Mesothelial cell of epicardium (in vitro differentiated cells): Measurements from ENCODE around the gene CC2D1A. TPM values are rescaled to one million over a fixed set of nuclear protein-coding genes. Genes with fewer than 3 reads are reported as not detected.

Experiments
- DNase-seq, 2 experiments: peaks; one replicate each; pipeline ENCODE4 v3.0.0; 2021; ENCODE audit warnings: low spot score in 2 of 2; ENCODE audit not compliant: unreplicated experiment in 2 of 2
- H3K27ac Mint-ChIP-seq: 2 replicates; pipeline ENCODE4 v1.8.0; 2021; ENCODE audit warnings: mixed read lengths
- H3K27me3 Mint-ChIP-seq: 2 replicates; pipeline ENCODE4 v1.8.0; 2021; ENCODE audit warnings: low read depth, mixed read lengths
- H3K36me3 Mint-ChIP-seq: 2 replicates; pipeline ENCODE4 v1.8.0; 2021; ENCODE audit warnings: mixed read lengths
- H3K4me1 Mint-ChIP-seq: 2 replicates; pipeline ENCODE4 v1.8.0; 2021; ENCODE audit warnings: mixed read lengths
- H3K4me3 Mint-ChIP-seq: 2 replicates; pipeline ENCODE4 v1.8.0; 2021; ENCODE audit warnings: mild to moderate bottlenecking, moderate library complexity, mixed read lengths
- H3K9me3 Mint-ChIP-seq: 2 replicates; pipeline ENCODE4 v1.8.0; 2021; ENCODE audit warnings: mixed read lengths
- total RNA-seq: library from RNA; stranded (reverse); gene quantifications from 3 replicates; pipeline ENCODE4 v1.2.1, GENCODE V29; 2021
- TF ChIP-seq, protein P1 (sequence below): fragments of 200-600 bp; sonication (generic); IDR thresholded peaks from one replicate; pipeline ENCODE4 v1.5.0; 2021; ENCODE audit warnings: antibody characterized with exemption; ENCODE audit not compliant: unreplicated experiment

CC2D1A gene
- total RNA-seq, 1 donor from 2014 or later = 66.0 TPM

DNA sequence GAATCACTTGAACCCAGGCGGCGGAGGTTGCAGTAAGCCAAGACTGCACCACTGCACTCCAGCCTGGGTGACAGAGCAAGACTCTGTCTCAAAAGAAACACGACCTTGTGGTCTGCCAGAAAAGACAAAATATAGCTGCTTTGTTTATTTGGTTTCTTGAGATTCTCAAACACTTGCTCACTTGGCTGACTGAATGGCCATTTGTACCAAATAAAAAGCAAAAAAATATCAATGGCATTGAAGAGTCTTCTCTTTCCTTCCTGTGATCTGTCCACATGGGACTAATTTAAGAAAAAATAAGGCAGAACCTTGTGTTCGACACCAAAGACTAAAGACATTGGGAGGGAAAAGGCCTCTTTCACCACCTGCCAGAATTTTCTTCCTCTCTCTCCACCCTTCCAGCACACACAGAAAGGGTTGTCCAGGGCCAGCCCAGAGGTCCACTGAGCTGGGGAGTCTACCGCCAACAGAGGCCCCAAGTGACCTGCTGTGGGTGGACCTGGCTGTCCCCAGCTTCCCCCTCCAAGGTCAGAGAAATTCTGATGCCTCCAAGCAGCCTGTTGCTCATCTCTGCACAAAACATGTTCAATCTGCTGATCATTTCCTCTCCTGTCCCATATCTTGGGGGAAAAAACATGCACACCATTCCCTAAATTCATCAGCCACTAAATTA is 6.0 kb upstream of the CC2D1A start:
- no peaks in the 10 kb centered on the region for H3K4me1 Mint-ChIP-seq
- H3K9me3 Mint-ChIP-seq = no peaks in the 10 kb centered on the region
- DNase-seq = no peak
- H3K4me3 Mint-ChIP-seq = no peak overlapping the region
- TF ChIP-seq, protein P1, sequence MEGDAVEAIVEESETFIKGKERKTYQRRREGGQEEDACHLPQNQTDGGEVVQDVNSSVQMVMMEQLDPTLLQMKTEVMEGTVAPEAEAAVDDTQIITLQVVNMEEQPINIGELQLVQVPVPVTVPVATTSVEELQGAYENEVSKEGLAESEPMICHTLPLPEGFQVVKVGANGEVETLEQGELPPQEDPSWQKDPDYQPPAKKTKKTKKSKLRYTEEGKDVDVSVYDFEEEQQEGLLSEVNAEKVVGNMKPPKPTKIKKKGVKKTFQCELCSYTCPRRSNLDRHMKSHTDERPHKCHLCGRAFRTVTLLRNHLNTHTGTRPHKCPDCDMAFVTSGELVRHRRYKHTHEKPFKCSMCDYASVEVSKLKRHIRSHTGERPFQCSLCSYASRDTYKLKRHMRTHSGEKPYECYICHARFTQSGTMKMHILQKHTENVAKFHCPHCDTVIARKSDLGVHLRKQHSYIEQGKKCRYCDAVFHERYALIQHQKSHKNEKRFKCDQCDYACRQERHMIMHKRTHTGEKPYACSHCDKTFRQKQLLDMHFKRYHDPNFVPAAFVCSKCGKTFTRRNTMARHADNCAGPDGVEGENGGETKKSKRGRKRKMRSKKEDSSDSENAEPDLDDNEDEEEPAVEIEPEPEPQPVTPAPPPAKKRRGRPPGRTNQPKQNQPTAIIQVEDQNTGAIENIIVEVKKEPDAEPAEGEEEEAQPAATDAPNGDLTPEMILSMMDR = no peak
- H3K27ac Mint-ChIP-seq = no peak overlapping the region
- H3K27me3 Mint-ChIP-seq = no peaks in the 10 kb centered on the region
- H3K36me3 Mint-ChIP-seq = no peaks in the 10 kb centered on the region

DNA sequence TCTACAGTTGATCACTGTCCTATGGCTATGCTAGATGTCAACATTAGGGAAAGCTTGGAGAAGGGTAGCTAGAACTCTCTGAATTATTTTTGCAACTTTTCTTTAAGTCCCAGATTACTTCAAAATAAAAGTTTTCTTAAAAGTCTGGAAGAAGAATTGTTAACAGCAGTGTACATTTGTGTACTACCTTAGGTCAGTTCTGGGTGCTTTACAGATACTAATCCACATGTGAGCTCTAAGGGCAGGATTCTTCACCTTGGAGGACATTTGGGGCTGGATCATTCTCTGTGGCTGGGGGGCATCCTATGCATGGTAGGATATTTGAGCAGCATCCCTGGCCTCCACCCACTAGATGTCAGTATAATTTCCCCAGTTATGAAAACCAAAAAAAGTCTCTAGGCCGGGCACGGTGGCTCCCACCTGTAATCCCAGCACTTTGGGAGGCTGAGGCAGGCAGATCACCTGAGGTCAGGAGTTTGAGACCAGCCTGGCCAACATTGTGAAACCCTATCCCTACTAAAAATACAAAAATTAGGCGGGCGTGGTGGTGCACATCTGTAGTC is 2.9 kb upstream of the CC2D1A start:
- Mint-ChIP-seq H3K27ac (no peak overlapping the region), H3K4me1 (peaks cover 11% of the 10 kb centered on the region), H3K36me3 (no peaks in the 10 kb centered on the region), H3K9me3 (no peaks in the 10 kb centered on the region), H3K27me3 (no peaks in the 10 kb centered on the region), H3K4me3 (no peak overlapping the region)
- no peak for DNase-seq
- TF ChIP-seq, protein P1 = no peak

DNA sequence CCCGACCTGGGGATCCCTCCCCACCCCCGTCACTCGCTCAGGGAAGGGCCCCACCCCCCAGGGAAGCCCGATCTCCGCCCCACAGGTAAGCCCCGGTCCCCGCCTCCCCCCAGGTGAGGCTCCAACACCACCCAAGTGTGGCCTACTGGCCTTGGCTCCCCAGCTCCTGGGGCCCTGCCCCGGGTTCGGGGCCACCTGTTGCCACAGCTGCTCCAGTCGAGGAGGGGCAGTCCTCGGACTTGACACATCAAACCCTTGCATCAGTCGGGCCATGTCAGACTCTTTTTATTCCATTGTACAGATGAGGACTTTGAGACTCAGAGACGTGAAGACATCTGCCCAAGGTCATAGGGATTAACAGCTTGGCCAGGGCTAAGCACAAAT is 512 bp downstream of the CC2D1A start:
- TF ChIP-seq, protein P1 = no peak
- Mint-ChIP-seq H3K9me3 (no peaks in the 10 kb centered on the region), H3K27ac (no peak overlapping the region), H3K36me3 (peaks cover 15% of the 10 kb centered on the region), H3K4me1 (peaks cover 11% of the 10 kb centered on the region), H3K27me3 (no peaks in the 10 kb centered on the region), H3K4me3 (peak overlapping the region; percentile 78)
- DNase-seq = no peak

DNA sequence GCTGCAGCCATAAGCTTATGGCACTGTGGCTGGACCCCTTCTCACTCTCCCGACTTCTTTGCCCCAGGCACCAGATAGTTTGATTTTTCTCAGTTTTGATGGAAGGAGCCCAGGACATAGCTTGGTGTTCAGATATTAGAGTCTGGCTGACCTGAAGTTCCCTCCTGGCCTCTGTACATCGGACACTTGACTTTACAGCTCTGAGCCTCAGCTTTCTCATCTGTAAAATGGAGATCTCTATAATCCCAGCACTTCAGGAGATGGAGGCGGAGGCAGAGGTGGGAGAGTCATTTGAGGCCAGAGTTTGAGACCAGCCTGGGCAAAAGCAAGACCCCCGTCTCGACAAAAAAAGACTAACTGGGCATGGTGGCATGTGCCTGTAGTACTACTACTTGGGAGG is 909 bp downstream of the CC2D1A start:
- peak overlapping the region; percentile 78 for H3K4me3 Mint-ChIP-seq
- H3K27ac Mint-ChIP-seq = no peak overlapping the region
- H3K4me1 Mint-ChIP-seq = peaks cover 11% of the 10 kb centered on the region
- H3K9me3 Mint-ChIP-seq = no peaks in the 10 kb centered on the region
- H3K27me3 Mint-ChIP-seq = no peaks in the 10 kb centered on the region
- H3K36me3 Mint-ChIP-seq = peaks cover 15% of the 10 kb centered on the region
- DNase-seq = no peak
- TF ChIP-seq, protein P1 = no peak

DNA sequence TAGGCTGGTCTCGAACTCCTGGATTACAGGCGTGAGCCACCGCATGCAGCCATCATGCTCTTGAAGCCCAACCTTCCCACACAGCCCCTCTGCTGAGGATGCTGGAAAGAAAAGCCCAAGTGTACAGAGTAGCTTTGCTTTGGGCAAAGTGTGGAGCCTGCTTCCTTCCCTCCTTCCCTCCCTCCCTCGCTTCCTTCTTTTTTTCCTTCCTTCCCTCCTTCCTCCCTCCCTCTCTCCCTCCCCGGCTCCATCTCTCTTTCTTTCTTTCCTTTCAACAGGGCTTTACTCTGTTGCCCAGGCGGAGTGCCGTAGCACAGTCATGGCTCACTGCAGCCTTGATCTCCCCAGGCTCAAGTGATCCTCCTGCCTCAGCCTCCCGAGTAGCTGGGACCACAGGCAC is 2.7 kb downstream of the CC2D1A start:
- no peak overlapping the region for H3K4me3 Mint-ChIP-seq
- H3K36me3 Mint-ChIP-seq = peaks cover 17% of the 10 kb centered on the region
- H3K27ac Mint-ChIP-seq = no peak overlapping the region
- DNase-seq = no peak
- H3K4me1 Mint-ChIP-seq = peaks cover 11% of the 10 kb centered on the region
- H3K9me3 Mint-ChIP-seq = no peaks in the 10 kb centered on the region
- H3K27me3 Mint-ChIP-seq = no peaks in the 10 kb centered on the region
- TF ChIP-seq, protein P1 = no peak
